Hepatocyte (in vitro differentiated cells): ENCODE measurements around the gene SLC9A3. TPM values are rescaled to one million over a fixed set of nuclear protein-coding genes. Genes with fewer than 3 reads are reported as not detected.

Experiments used
- DNase-seq: peaks from one replicate; pipeline ENCODE4 v3.0.0-alpha.2; 2016; ENCODE audit warnings: low spot score
- H2AFZ ChIP-seq: fragments of 200-600 bp; sonication (generic); 2 replicates; pipeline ENCODE4 v1.6.0; 2016; ENCODE audit warnings: antibody characterized with exemption, mild to moderate bottlenecking
- H3K27ac ChIP-seq: fragments of 200-600 bp; sonication (generic); 2 replicates; pipeline ENCODE4 v1.5.1; 2016; ENCODE audit warnings: mild to moderate bottlenecking
- H3K27me3 ChIP-seq: fragments of 200-600 bp; sonication (generic); 2 replicates; pipeline ENCODE4 v1.6.1; 2016
- H3K36me3 ChIP-seq: fragments of 200-600 bp; sonication (generic); replicated peaks from 2 replicates; pipeline ENCODE4 v1.5.1; 2016; ENCODE audit warnings: low read depth; ENCODE audit not compliant: insufficient read depth
- H3K4me1 ChIP-seq: fragments of 200-600 bp; sonication (generic); 2 replicates; pipeline ENCODE4 v1.5.1; 2016; ENCODE audit warnings: mild to moderate bottlenecking, moderate library complexity; ENCODE audit not compliant: insufficient read depth
- H3K4me2 ChIP-seq: fragments of 200-600 bp; sonication (generic); 2 replicates; pipeline ENCODE4 v1.6.0; 2016
- H3K4me3 ChIP-seq: fragments of 200-600 bp; sonication (generic); 2 replicates; pipeline ENCODE4 v1.5.1; 2016; ENCODE audit warnings: mild to moderate bottlenecking
- H3K79me2 ChIP-seq: fragments of 200-600 bp; sonication (generic); 2 replicates; pipeline ENCODE4 v1.6.0; 2017; ENCODE audit warnings: mild to moderate bottlenecking
- H3K9me2 ChIP-seq: fragments of 200-600 bp; sonication (generic); replicated peaks from 2 replicates; pipeline ENCODE4 v1.6.0; 2017; ENCODE audit warnings: mild to moderate bottlenecking; ENCODE audit not compliant: insufficient read depth
- H3K9me3 ChIP-seq: fragments of 200-600 bp; sonication (generic); 2 replicates; pipeline ENCODE4 v1.5.1; 2016; ENCODE audit warnings: low read depth, mild to moderate bottlenecking
- H4K20me1 ChIP-seq: fragments of 200-600 bp; sonication (generic); 2 replicates; pipeline ENCODE4 v1.6.0; 2016; ENCODE audit warnings: mild to moderate bottlenecking; ENCODE audit not compliant: insufficient read depth, poor library complexity, severe bottlenecking
- EZH2 ChIP-seq: fragments of 200-600 bp; sonication (generic); IDR thresholded peaks from 2 replicates; pipeline ENCODE4 v1.6.1; 2016; ENCODE audit warnings: antibody characterized with exemption, mild to moderate bottlenecking, borderline replicate concordance
- EZH2phosphoT487 ChIP-seq: fragments of 200-600 bp; sonication (generic); IDR thresholded peaks from one replicate; pipeline ENCODE4 v1.6.1; 2018; ENCODE audit warnings: antibody characterized with exemption, mild to moderate bottlenecking, low read depth, moderate library complexity; ENCODE audit not compliant: unreplicated experiment, severe bottlenecking
- WGBS: methylation state at CpG from one replicate; pipeline ENCODE4 v1.1.6; 2016; ENCODE audit warnings: low lambda C conversion rate; ENCODE audit errors: missing lambda C conversion rate; 5-methylcytosine and 5-hydroxymethylcytosine counted together
- polyA plus RNA-seq: library from polyadenylated mRNA; unstranded; fragments of >200 nt; fragmentation: Nextera tagmentation; extraction: Ambion mirVana; gene quantifications from 2 replicates; pipeline ENCODE4 v1.2.1, GENCODE V29; 2016
- total RNA-seq: library from RNA; depleted of rRNA; stranded (reverse); fragments of >200 nt; gene quantifications from 2 replicates; pipeline ENCODE4 v1.2.3, GENCODE V29; 2014
- TF ChIP-seq, protein P1 (sequence below): fragments of 200-600 bp; sonication (generic); IDR thresholded peaks from 2 replicates; pipeline ENCODE4 v1.5.1; 2016; ENCODE audit warnings: antibody characterized with exemption, mild to moderate bottlenecking; ENCODE audit not compliant: poor library complexity

SLC9A3 gene
- total and polyA plus RNA-seq, 2 experiments from 2014 or later = 4.8 to 7.4 TPM

DNA sequence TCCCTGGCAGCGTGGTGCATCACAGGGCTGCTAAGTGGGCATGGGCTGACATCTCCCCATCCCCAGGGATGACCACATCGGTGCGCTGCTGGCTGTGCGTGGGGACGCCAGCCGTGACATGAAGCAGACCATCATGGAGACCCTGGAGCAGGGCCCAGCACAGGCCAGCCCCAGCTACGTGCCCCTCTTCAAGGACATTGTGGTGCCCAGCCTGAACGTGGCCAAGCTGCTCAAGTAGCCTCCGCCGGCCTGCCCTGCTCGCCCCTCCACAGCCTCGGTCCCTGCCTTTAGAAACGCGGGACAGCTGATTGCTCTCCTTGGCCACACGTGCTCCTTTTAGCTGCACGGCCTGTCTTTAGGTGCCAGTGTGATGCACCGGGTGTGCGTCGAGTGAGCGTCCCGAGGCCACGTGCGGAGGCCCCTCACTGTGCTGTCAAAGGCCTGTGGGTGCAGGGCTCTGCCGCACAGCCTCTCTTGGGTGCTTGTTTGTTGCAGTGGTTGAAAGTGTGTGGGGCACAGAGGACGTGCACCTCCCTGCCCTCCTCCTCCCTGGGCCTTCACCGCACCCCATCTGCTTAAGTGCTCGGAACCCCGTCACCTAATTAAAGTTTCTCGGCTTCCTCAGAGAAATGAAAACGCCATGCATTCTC, 57.5 kb downstream of the SLC9A3 start:
- Histone ChIP-seq H3K4me2 (no peak overlapping the region), H3K4me3 (no peak overlapping the region), H3K4me1 (peaks cover 3% of the 10 kb centered on the region), H3K36me3 (peaks cover 4% of the 10 kb centered on the region), H4K20me1 (no peaks in the 10 kb centered on the region), H3K27ac (no peak overlapping the region), H3K27me3 (no peaks in the 10 kb centered on the region), H3K9me2 (no peaks in the 10 kb centered on the region), H2AFZ (no peak overlapping the region), H3K9me3 (no peaks in the 10 kb centered on the region), H3K79me2 (peaks cover 8% of the 10 kb centered on the region)
- DNase-seq = no peak
- TF ChIP-seq EZH2phosphoT487 (no peak), EZH2 (no peak)
- TF ChIP-seq, protein P1, sequence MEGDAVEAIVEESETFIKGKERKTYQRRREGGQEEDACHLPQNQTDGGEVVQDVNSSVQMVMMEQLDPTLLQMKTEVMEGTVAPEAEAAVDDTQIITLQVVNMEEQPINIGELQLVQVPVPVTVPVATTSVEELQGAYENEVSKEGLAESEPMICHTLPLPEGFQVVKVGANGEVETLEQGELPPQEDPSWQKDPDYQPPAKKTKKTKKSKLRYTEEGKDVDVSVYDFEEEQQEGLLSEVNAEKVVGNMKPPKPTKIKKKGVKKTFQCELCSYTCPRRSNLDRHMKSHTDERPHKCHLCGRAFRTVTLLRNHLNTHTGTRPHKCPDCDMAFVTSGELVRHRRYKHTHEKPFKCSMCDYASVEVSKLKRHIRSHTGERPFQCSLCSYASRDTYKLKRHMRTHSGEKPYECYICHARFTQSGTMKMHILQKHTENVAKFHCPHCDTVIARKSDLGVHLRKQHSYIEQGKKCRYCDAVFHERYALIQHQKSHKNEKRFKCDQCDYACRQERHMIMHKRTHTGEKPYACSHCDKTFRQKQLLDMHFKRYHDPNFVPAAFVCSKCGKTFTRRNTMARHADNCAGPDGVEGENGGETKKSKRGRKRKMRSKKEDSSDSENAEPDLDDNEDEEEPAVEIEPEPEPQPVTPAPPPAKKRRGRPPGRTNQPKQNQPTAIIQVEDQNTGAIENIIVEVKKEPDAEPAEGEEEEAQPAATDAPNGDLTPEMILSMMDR = no peak
- WGBS = 94% methylated on average over 30 of the region's 30 CpGs

DNA sequence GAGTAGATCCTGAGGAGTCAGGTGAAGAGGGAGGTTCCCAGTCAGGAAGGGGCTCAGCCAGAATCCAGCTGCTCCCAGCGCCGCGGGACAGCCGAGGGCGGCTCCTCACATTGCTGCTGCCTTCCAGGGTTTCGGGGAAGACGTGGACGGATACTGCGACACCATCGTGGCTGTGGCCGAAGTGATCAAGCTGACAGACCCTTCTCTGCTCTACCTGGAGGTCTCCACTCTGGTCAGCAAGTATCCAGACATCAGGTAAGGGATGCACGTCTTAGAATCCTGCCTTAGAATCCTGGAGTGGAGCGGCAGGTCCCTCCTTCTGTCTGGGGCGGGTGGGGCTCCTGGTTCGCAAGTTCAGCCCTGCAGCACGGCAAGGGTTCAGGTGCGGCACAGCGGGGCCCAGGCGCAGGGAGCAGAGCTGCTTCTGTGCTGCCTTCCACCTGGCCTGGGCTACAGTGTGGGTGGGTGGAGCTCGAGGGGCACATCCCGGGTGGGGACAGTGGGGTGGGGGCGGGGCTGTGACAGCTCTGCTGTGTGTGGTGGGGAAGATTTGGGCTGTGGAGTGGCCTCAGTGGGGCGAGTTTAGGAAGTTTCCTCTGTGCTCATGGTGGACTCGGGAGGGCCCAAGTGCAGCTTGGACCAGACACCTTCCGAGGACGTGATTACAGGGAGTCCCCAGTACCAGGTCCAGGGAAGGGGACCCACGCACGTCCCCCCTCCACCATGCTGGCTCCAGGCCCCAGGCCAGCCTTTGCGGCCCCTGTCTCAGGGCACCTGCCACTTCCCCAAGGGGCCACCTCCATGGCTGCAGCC, 58.5 kb downstream of the SLC9A3 start:
- H3K36me3 ChIP-seq = peaks cover 4% of the 10 kb centered on the region
- no peaks in the 10 kb centered on the region for H3K9me2 ChIP-seq
- no peak overlapping the region for H2AFZ ChIP-seq
- H3K79me2 ChIP-seq = peaks cover 1% of the 10 kb centered on the region
- H3K4me2 ChIP-seq = no peak overlapping the region
- H4K20me1 ChIP-seq = no peaks in the 10 kb centered on the region
- no peaks in the 10 kb centered on the region for H3K9me3 ChIP-seq
- H3K27me3 ChIP-seq = no peaks in the 10 kb centered on the region
- 95% methylated on average over 28 of the region's 29 CpGs for WGBS
- no peak overlapping the region for H3K27ac ChIP-seq
- DNase-seq = no peak
- no peaks in the 10 kb centered on the region for H3K4me1 ChIP-seq
- no peak overlapping the region for H3K4me3 ChIP-seq
- TF ChIP-seq, protein P1 = no peak
- TF ChIP-seq EZH2 = no peak
- no peak for TF ChIP-seq EZH2phosphoT487

DNA sequence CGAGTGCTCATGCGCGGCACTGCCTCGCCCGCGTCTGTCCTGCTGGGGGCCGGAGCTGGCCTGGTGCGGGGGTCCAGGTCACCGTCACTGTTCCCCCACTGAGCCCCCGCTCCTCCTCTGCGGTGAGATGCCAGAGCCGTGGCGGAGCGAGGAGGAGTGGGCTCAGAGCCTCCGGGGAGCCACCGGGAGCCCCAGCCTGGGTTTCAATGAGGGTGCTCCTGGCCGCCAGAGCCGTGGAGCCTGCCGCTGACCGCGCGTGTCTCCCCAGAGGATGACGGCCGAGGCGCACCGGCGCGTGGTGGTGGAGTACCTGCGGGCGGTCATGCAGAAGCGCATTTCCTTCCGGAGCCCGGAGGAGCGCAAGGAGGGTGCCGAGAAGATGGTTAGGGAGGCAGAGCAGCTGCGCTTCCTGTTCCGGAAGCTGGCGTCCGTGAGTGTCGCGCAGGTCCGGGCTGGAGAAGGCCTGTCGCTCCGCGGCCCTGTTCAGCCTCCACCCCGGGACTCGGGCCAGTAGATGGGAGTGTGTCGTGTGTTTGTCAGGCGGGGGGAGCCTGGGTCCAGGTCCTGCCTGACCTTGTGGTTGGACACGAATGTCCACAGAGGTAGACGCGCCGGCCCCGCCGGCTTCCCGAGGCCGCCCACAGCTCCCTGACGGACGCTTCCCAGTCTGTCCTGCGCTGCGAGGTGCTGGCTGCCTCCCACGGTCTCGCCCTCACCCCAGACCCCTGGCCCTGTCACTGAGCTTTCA, 59.2 kb downstream of the SLC9A3 start:
- Histone ChIP-seq H3K27me3 (no peaks in the 10 kb centered on the region), H3K4me3 (no peak overlapping the region), H3K4me2 (no peak overlapping the region), H3K27ac (no peak overlapping the region), H2AFZ (no peak overlapping the region), H3K4me1 (no peaks in the 10 kb centered on the region), H3K9me2 (no peaks in the 10 kb centered on the region), H3K36me3 (peaks cover 4% of the 10 kb centered on the region), H4K20me1 (no peaks in the 10 kb centered on the region), H3K79me2 (no peaks in the 10 kb centered on the region), H3K9me3 (no peaks in the 10 kb centered on the region)
- DNase-seq = no peak
- 97% methylated on average over 60 of the region's 63 CpGs for WGBS
- TF ChIP-seq, protein P1 = no peak
- TF ChIP-seq EZH2 (no peak), EZH2phosphoT487 (no peak)
